ACHN (cell line): Measurements from ENCODE around the gene OTOL1.
"Not testable (repeated sequence)": the region's sequence is repeated elsewhere in the genome, so short reads cannot be mapped to it uniquely, and the experiment has no call there.

Source experiments
- DNase-seq: peaks from one replicate; pipeline ENCODE4 v3.0.0-alpha.2; 2015
- in situ Hi-C: cut with HindIII; loops from 2 replicates; pipeline ENCODE4 v1.10.0; 2017; ENCODE audit warnings: low sequenced_read_pairs, low pct_ligation_motif_present, low pct_unique_long_range_greater_than_20kb

Gene OTOL1

GRCh38 chr3:161496508-161496907 lies at the start of gene OTOL1:
OTOL1 (plus strand) TSS chr3:161496808; CDS start chr3:161496808, 0 bp downstream.
- DNase-seq = no peak

GRCh38 chr3:161449785-161450184 lies 46.8 kb upstream of the OTOL1 start:
- in situ Hi-C loops = no loop called here
- DNase-seq = no peak

More at GRCh38 chr3:161496508-161496907, at the start of gene OTOL1:
- in situ Hi-C loops = no loop called here

GRCh38 chr3:161452179-161452578 lies 44.4 kb upstream of the OTOL1 start:
- in situ Hi-C loops = no loop called here
- DNase-seq = no peak

- DNase-seq = no peak
- in situ Hi-C loops = no loop called here
Measured at GRCh38 chr3:161454615-161455014, 42.0 kb upstream of the OTOL1 start.

GRCh38 chr3:161455962-161456361 lies 40.6 kb upstream of the OTOL1 start:
- DNase-seq = no peak
- in situ Hi-C loops = no loop called here

GRCh38 chr3:161462138-161462537 lies 34.5 kb upstream of the OTOL1 start:
- no peak for DNase-seq
- in situ Hi-C loops = no loop called here

GRCh38 chr3:161471211-161471610 lies 25.4 kb upstream of the OTOL1 start:
- in situ Hi-C loops = no loop called here
- no peak for DNase-seq

- in situ Hi-C loops = no loop called here
- no peak for DNase-seq
Measured at GRCh38 chr3:161474139-161474538, 22.5 kb upstream of the OTOL1 start.

- in situ Hi-C loops = no loop called here
- no peak for DNase-seq
Measured at GRCh38 chr3:161474741-161475140, 21.9 kb upstream of the OTOL1 start.

- in situ Hi-C loops = no loop called here
- no peak for DNase-seq
Measured at GRCh38 chr3:161475206-161475605, 21.4 kb upstream of the OTOL1 start.

GRCh38 chr3:161475905-161476304 lies 20.7 kb upstream of the OTOL1 start:
- in situ Hi-C loops = no loop called here
- DNase-seq = no peak

GRCh38 chr3:161484226-161484625 lies 12.4 kb upstream of the OTOL1 start:
- in situ Hi-C loops = no loop called here

GRCh38 chr3:161488284-161488683 lies 8.3 kb upstream of the OTOL1 start:
- in situ Hi-C loops, DNase-seq: not testable (repeated sequence)

More at GRCh38 chr3:161484226-161484625, 12.4 kb upstream of the OTOL1 start:
- DNase-seq = no peak

- DNase-seq = no peak
- in situ Hi-C loops = no loop called here
Measured at GRCh38 chr3:161489395-161489794, 7.2 kb upstream of the OTOL1 start.

GRCh38 chr3:161490845-161491244 lies 5.8 kb upstream of the OTOL1 start:
- DNase-seq, in situ Hi-C loops: not testable (repeated sequence)

GRCh38 chr3:161498259-161498921 lies 1.8 kb downstream of the OTOL1 start:
- DNase-seq = no peak
- in situ Hi-C loops = no loop called here

- DNase-seq = no peak
- in situ Hi-C loops = no loop called here
Measured at GRCh38 chr3:161500068-161500796, 3.6 kb downstream of the OTOL1 start.

- DNase-seq = no peak
- in situ Hi-C loops = no loop called here
Measured at GRCh38 chr3:161503271-161503670, 6.7 kb downstream of the OTOL1 start.

- in situ Hi-C loops = no loop called here
- DNase-seq = no peak
Measured at GRCh38 chr3:161508852-161509477, 12.4 kb downstream of the OTOL1 start.
